Right lung (tissue), 5 donors: ENCODE measurements around the gene BCAP31. TPM values are rescaled to one million over a fixed set of nuclear protein-coding genes. Genes with fewer than 3 reads are reported as not detected.
"Not testable (repeated sequence)": the region's sequence is repeated elsewhere in the genome, so short reads cannot be mapped to it uniquely, and the experiment has no call there.

ENCODE experiments used
- DNase-seq, 2 donors: peaks; one replicate each; pipeline ENCODE4 v3.0.0-alpha.2; 2013
- polyA plus RNA-seq, 5 donors: library from polyadenylated mRNA; unstranded; fragments of 120-200 nt; gene quantifications; one replicate each; pipeline versions ENCODE4 v1.2.1 to v1.2.3, GENCODE V29; 2013; ENCODE audit warnings: inconsistent platforms in 1 of 5, low replicate concordance in 1 of 5; ENCODE audit not compliant: insufficient read length in 5 of 5, insufficient read depth in 1 of 5

BCAP31 gene
- polyA plus RNA-seq, 5 donors, result 119 to 161 (median 139) TPM

GRCh38 chrX:153719238-153719637, 4.9 kb downstream of the BCAP31 start:
- no peak for DNase-seq

GRCh38 chrX:153717445-153717844, 6.7 kb downstream of the BCAP31 start:
- no peak for DNase-seq

- no peak for DNase-seq
Observed at GRCh38 chrX:153714256-153714655, 9.9 kb downstream of the BCAP31 start.

GRCh38 chrX:153709726-153710674, 14.2 kb downstream of the BCAP31 start:
- no peak for DNase-seq

- DNase-seq, result no peak
Observed at GRCh38 chrX:153708415-153708814, 15.8 kb downstream of the BCAP31 start.

GRCh38 chrX:153707406-153707805, 16.8 kb downstream of the BCAP31 start:
- DNase-seq, result no peak

- no peak for DNase-seq
Observed at GRCh38 chrX:153706799-153707198, 17.4 kb downstream of the BCAP31 start.

GRCh38 chrX:153705403-153706060, 18.7 kb downstream of the BCAP31 start:
- not testable (repeated sequence) for DNase-seq

GRCh38 chrX:153704631-153705402, 19.4 kb downstream of the BCAP31 start:
- not testable (repeated sequence) for DNase-seq

- DNase-seq, result no peak
Observed at GRCh38 chrX:153704021-153704526, 20.1 kb downstream of the BCAP31 start.

GRCh38 chrX:153703036-153703370, 21.2 kb downstream of the BCAP31 start:
- no peak for DNase-seq

GRCh38 chrX:153702336-153703035, 21.7 kb downstream of the BCAP31 start:
- DNase-seq, result no peak

GRCh38 chrX:153701706-153702105, 22.5 kb downstream of the BCAP31 start:
- DNase-seq, result no peak

- no peak for DNase-seq
Observed at GRCh38 chrX:153700967-153701366, 23.2 kb downstream of the BCAP31 start.

- no peak for DNase-seq
Observed at GRCh38 chrX:153700376-153700945, 23.7 kb downstream of the BCAP31 start.

- DNase-seq, result not testable (repeated sequence)
Observed at GRCh38 chrX:153699784-153700371, 24.3 kb downstream of the BCAP31 start.

- not testable (repeated sequence) for DNase-seq
Observed at GRCh38 chrX:153699210-153699783, 24.9 kb downstream of the BCAP31 start.

GRCh38 chrX:153697924-153698865, 26.0 kb downstream of the BCAP31 start:
- no peak for DNase-seq
